ENCODE results near the gene CLIC6. TPM values are rescaled to one million over a fixed set of nuclear protein-coding genes. Genes with fewer than 3 reads are reported as not detected.

Gene CLIC6
- total RNA-seq, 1 donor, result under 0.01 TPM

- TF ChIP-seq CTCF (IDR thresholded peaks at IDR 0.05; ENCODE audit: insufficient read depth, low read depth, low read length), result no peak
- no peak overlapping the region for H3K4me3 ChIP-seq (ENCODE audit: low read depth, low read length)
- DNase-seq (ENCODE audit: low read depth), result no peak
Observed at GRCh38 chr21:34730194-34730593, 61.4 kb downstream of the CLIC6 start.

- H3K4me3 ChIP-seq (ENCODE audit: low read depth, low read length), result no peak overlapping the region
Observed at GRCh38 chr21:34730756-34731445, 62.1 kb downstream of the CLIC6 start.

GRCh38 chr21:34732388-34732821 lies 63.6 kb downstream of the CLIC6 start:
- DNase-seq (ENCODE audit: low read depth), result no peak
- no peak for TF ChIP-seq CTCF (IDR thresholded peaks at IDR 0.05; ENCODE audit: insufficient read depth, low read depth, low read length)
- no peak overlapping the region for H3K4me3 ChIP-seq (ENCODE audit: low read depth, low read length)

More at GRCh38 chr21:34730756-34731445, 62.1 kb downstream of the CLIC6 start:
- DNase-seq (ENCODE audit: low read depth), result no peak
- no peak for TF ChIP-seq CTCF (IDR thresholded peaks at IDR 0.05; ENCODE audit: insufficient read depth, low read depth, low read length)

- no peak for TF ChIP-seq CTCF (IDR thresholded peaks at IDR 0.05; ENCODE audit: insufficient read depth, low read depth, low read length)
- no peak for DNase-seq (ENCODE audit: low read depth)
Observed at GRCh38 chr21:34733852-34734251, 65.1 kb downstream of the CLIC6 start.

GRCh38 chr21:34734696-34735095 lies 65.9 kb downstream of the CLIC6 start:
- TF ChIP-seq CTCF (IDR thresholded peaks at IDR 0.05; ENCODE audit: insufficient read depth, low read depth, low read length), result no peak
- H3K4me3 ChIP-seq (ENCODE audit: low read depth, low read length), result no peak overlapping the region
- peak; percentile 28 for DNase-seq (ENCODE audit: low read depth)

More at GRCh38 chr21:34733852-34734251, 65.1 kb downstream of the CLIC6 start:
- H3K4me3 ChIP-seq (ENCODE audit: low read depth, low read length), result no peak overlapping the region

- no peak overlapping the region for H3K4me3 ChIP-seq (ENCODE audit: low read depth, low read length)
- no peak for DNase-seq (ENCODE audit: low read depth)
- TF ChIP-seq CTCF (IDR thresholded peaks at IDR 0.05; ENCODE audit: insufficient read depth, low read depth, low read length), result no peak
Observed at GRCh38 chr21:34736116-34736874, 67.5 kb downstream of the CLIC6 start.

Data from fibroblast of villous mesenchyme (primary cell).